AG04450 (cell line): ENCODE results near the gene TPX2. TPM values are rescaled to one million over a fixed set of nuclear protein-coding genes. Genes with fewer than 3 reads are reported as not detected.
A peak's percentile ranks its signal among the peaks of the same experiment; 100 is the strongest.

Experiments
- CTCF ChIA-PET: fragments of 300-600, 350-600 bp; formaldehyde crosslinking; extraction: SDS; loops from one replicate; lab custom pipeline; 2022; ENCODE audit warnings: antibody characterized with exemption, inconsistent platforms; lab: Charles Lee
- POLR2A ChIA-PET: fragments of 350-600 bp; formaldehyde crosslinking; extraction: SDS; loops from one replicate; lab custom pipeline; 2021; ENCODE audit warnings: antibody characterized with exemption, inconsistent platforms; lab: Yijun Ruan, JAX
- DNase-seq: peaks from one replicate; pipeline ENCODE4 v3.0.0-alpha.2; 2011; ENCODE audit warnings: low read depth, low spot score
- H3K27ac ChIP-seq: one replicate; pipeline ENCODE4 v1.5.1; 2012; ENCODE audit warnings: low read depth, low read length, control low read depth
- H3K27me3 ChIP-seq: one replicate; pipeline ENCODE4 v1.6.0; 2012; ENCODE audit warnings: low read length; ENCODE audit not compliant: control insufficient read depth, insufficient read depth
- H3K4me3 ChIP-seq: 2 replicates; pipeline ENCODE4 v1.5.1; 2011; ENCODE audit warnings: mild to moderate bottlenecking, low read depth, low read length, control low read depth
- H3K9me3 ChIP-seq: 2 replicates; pipeline ENCODE4 v1.5.1; 2012; ENCODE audit warnings: low read length; ENCODE audit not compliant: control insufficient read depth, insufficient read depth
- CTCF ChIP-seq: IDR thresholded peaks from 2 replicates; pipeline ENCODE4 v1.5.1; 2011; ENCODE audit warnings: low read depth, low read length, control low read depth, inconsistent platforms
- polyA plus RNA-seq: library from polyadenylated mRNA; depleted of rRNA; stranded (reverse); fragments of >200 nt; gene quantifications from 2 replicates; pipeline ENCODE4 v1.2.3, GENCODE V29; 2011

The TPX2 gene
- polyA plus RNA-seq, 1 experiment, result 24.4 TPM

GRCh38 chr20:31731321-31731717 lies 7.8 kb upstream of the TPX2 start:
- Histone ChIP-seq H3K9me3 (no peaks in the 10 kb centered on the region), H3K27ac (no peak overlapping the region), H3K4me3 (no peak overlapping the region), H3K27me3 (no peaks in the 10 kb centered on the region)
- ChIA-PET POLR2A (no interaction called here), CTCF (interaction anchor here (0.7 to 5.0 kb wide), 3 partner anchors 7 to 514 kb away, joined by 3 to 29 read pairs (median 4); no protein-coding TSS in a partner anchor)
- no peak for DNase-seq
- no peak for TF ChIP-seq CTCF

- POLR2A ChIA-PET, result interaction anchor here (0.6 to 1.3 kb wide), 5 partner anchors 8 to 82 kb away, joined by 3 to 6 read pairs (median 5); partner anchors contain the start of gene BCL2L1
- Histone ChIP-seq H3K27ac (no peak overlapping the region), H3K4me3 (peak overlapping the region; percentile 97), H3K9me3 (no peaks in the 10 kb centered on the region; the same call in 1 of the 2 replicates), H3K27me3 (no peaks in the 10 kb centered on the region)
- no peak for TF ChIP-seq CTCF
- DNase-seq, result no peak
- CTCF ChIA-PET, result interaction anchor here (0.8 to 4.2 kb wide), 5 partner anchors 11 to 177 kb away, joined by 3 to 41 read pairs (median 3); no protein-coding TSS in a partner anchor
Measured at GRCh38 chr20:31739550-31739977, 474 bp downstream of the TPX2 start.

GRCh38 chr20:31740208-31740607 lies 1.1 kb downstream of the TPX2 start:
- CTCF ChIA-PET, result interaction anchor here (0.8 to 4.2 kb wide), 3 partner anchors 16 to 178 kb away, joined by 3 to 41 read pairs (median 3); no protein-coding TSS in a partner anchor
- Histone ChIP-seq H3K27me3 (no peaks in the 10 kb centered on the region), H3K27ac (no peak overlapping the region), H3K4me3 (peak overlapping the region; percentile 97), H3K9me3 (no peaks in the 10 kb centered on the region; the same call in 1 of the 2 replicates)
- POLR2A ChIA-PET, result no interaction called here
- DNase-seq, result no peak
- TF ChIP-seq CTCF, result no peak

- ChIA-PET CTCF (interaction anchor here (1.0 to 4.2 kb wide), 2 partner anchors 17 to 79 kb away, joined by 3 to 41 read pairs; no protein-coding TSS in a partner anchor), POLR2A (no interaction called here)
- Histone ChIP-seq H3K27me3 (no peaks in the 10 kb centered on the region), H3K9me3 (no peaks in the 10 kb centered on the region; the same call in 1 of the 2 replicates), H3K4me3 (peak overlapping the region; percentile 97), H3K27ac (no peak overlapping the region)
- no peak for DNase-seq
- no peak for TF ChIP-seq CTCF
Measured at GRCh38 chr20:31740656-31741323, 1.7 kb downstream of the TPX2 start.
